CD4-positive, alpha-beta T cell (primary cell): ENCODE results near the gene ARID1B. TPM values are rescaled to one million over a fixed set of nuclear protein-coding genes. Genes with fewer than 3 reads are reported as not detected.

ENCODE experiments used
- ATAC-seq: fragments of 200-7000 bp; cut with Tn5 transposase; one replicate; pipeline ENCODE4 v1.10.0; 2022; ENCODE audit warnings: mild to moderate bottlenecking; ENCODE audit not compliant: poor library complexity
- CTCF ChIA-PET: fragments of 350-600 bp; sonication (Branson Sonifier 250); formaldehyde crosslinking; loops from one replicate; lab custom pipeline; 2021; ENCODE audit warnings: antibody characterized with exemption, inconsistent platforms; lab: Charles Lee
- POLR2A ChIA-PET: fragments of 350-600 bp; sonication (Branson Sonifier 250); formaldehyde crosslinking; loops from one replicate; lab custom pipeline; 2021; ENCODE audit warnings: antibody characterized with exemption, inconsistent platforms; lab: Charles Lee
- DNase-seq, 14 experiments: peaks; one replicate each; pipeline ENCODE4 v3.0.0-alpha.2; 2013 to 2020; ENCODE audit warnings: mixed read lengths in 2 of 14
- H3K27ac ChIP-seq, 2 donors: one replicate each; pipeline versions ENCODE4 v1.5.1 to v1.7.0; 2013; ENCODE audit warnings: low read length in 2 of 2, low read depth in 1 of 2, mild to moderate bottlenecking in 1 of 2
- H3K27me3 ChIP-seq, 2 experiments: 1 replicate in 1 of 2; 2 replicates in 1 of 2; pipeline versions ENCODE4 v1.6.1 to v1.7.0; 2013; ENCODE audit warnings: low read length in 2 of 2, control low read depth in 1 of 2, mild to moderate bottlenecking in 1 of 2, moderate library complexity in 1 of 2; ENCODE audit not compliant: insufficient read depth in 2 of 2, control insufficient read depth in 1 of 2
- H3K36me3 ChIP-seq: one replicate; pipeline ENCODE4 v1.6.1; 2013; ENCODE audit warnings: low read length, control low read depth; ENCODE audit not compliant: insufficient read depth
- H3K4me1 ChIP-seq: one replicate; pipeline ENCODE4 v1.6.1; 2013; ENCODE audit warnings: low read length, control low read depth; ENCODE audit not compliant: insufficient read depth
- H3K4me3 ChIP-seq: one replicate; pipeline ENCODE4 v1.5.1; 2013; ENCODE audit warnings: mild to moderate bottlenecking, low read length, moderate library complexity
- H3K9me3 ChIP-seq, 2 experiments: 1 replicate in 1 of 2; 2 replicates in 1 of 2; pipeline versions ENCODE4 v1.6.1 to v1.7.0; 2013; ENCODE audit warnings: low read length in 2 of 2, mild to moderate bottlenecking in 2 of 2, control low read depth in 1 of 2, moderate library complexity in 1 of 2; ENCODE audit not compliant: control insufficient read depth in 1 of 2, insufficient read depth in 1 of 2
- H3K27ac Mint-ChIP-seq: one replicate; pipeline ENCODE4 v1.8.0; 2020; ENCODE audit warnings: mixed read lengths
- H3K27me3 Mint-ChIP-seq: one replicate; pipeline ENCODE4 v1.8.0; 2021; ENCODE audit warnings: mixed read lengths
- H3K36me3 Mint-ChIP-seq: one replicate; pipeline ENCODE4 v1.8.0; 2021; ENCODE audit warnings: low read depth, mixed read lengths
- H3K4me1 Mint-ChIP-seq: one replicate; pipeline ENCODE4 v1.8.0; 2021; ENCODE audit warnings: low read depth, mixed read lengths
- H3K4me3 Mint-ChIP-seq: one replicate; pipeline ENCODE4 v1.8.0; 2020; ENCODE audit warnings: mild to moderate bottlenecking, mixed read lengths
- H3K9me3 Mint-ChIP-seq: one replicate; pipeline ENCODE4 v1.8.0; 2020; ENCODE audit warnings: mixed read lengths
- CTCF ChIP-seq: fragments of 200-600 bp; IDR thresholded peaks from one replicate; pipeline ENCODE4 v1.8.0; 2022; ENCODE audit warnings: antibody characterized with exemption, mild to moderate bottlenecking
- intact Hi-C, 2 experiments: fragments of 100-400 bp; cut with DNase I in 1 of 2; cut with micrococcal nuclease in 1 of 2; formaldehyde crosslinking; loops; one replicate each; pipeline versions ENCODE4 v1.15.1 to v1.9.0; 2023 to 2025; cut with DNase I, micrococcal nuclease
- total RNA-seq, 174 experiments: library from RNA in 2 of 174; stranded (reverse) in 2 of 174; gene quantifications; one replicate each; pipeline ENCODE4 v1.2.3 and lab custom pipeline; 2021 to 2026

The ARID1B gene
- total RNA-seq, 2 experiments from 2014 or later, result 120 to 125 TPM

- H3K27me3 Mint-ChIP-seq, result no peaks in the 10 kb centered on the region
These were observed 448.4 kb downstream of the ARID1B start for GRCh38 chr6:157225575-157225995.

GRCh38 chr6:157226026-157226625 is 448.9 kb downstream of the ARID1B start:
- H3K27me3 ChIP-seq, result no peaks in the 10 kb centered on the region
- peaks cover 0 to 8% of the 10 kb centered on the region in 2 experiments for H3K9me3 ChIP-seq
- ATAC-seq (no peak), DNase-seq (no peak)
- no peak for TF ChIP-seq CTCF
- Mint-ChIP-seq H3K27ac (no peak overlapping the region), H3K4me3 (no peak overlapping the region), H3K4me1 (peaks cover 69% of the 10 kb centered on the region), H3K36me3 (no peaks in the 10 kb centered on the region), H3K9me3 (no peaks in the 10 kb centered on the region), H3K27me3 (no peaks in the 10 kb centered on the region)
- intact Hi-C loops, result loop anchor here in 1 of 2 experiments (10.0 kb wide), 1 partner anchor 159 kb away; the partner anchor contains the start of gene ZDHHC14
- no peak overlapping the region for H3K4me3 ChIP-seq
- CTCF ChIA-PET, result no interaction called here
- H3K36me3 ChIP-seq, result no peaks in the 10 kb centered on the region
- no peak overlapping the region for H3K27ac ChIP-seq
- H3K4me1 ChIP-seq, result peaks cover 65% of the 10 kb centered on the region
- POLR2A ChIA-PET, result interaction anchor here (1.5 kb wide), 1 partner anchor 9 kb away, joined by 4 read pairs; no protein-coding TSS in a partner anchor

More at GRCh38 chr6:157225575-157225995, 448.4 kb downstream of the ARID1B start:
- no peak overlapping the region for H3K27ac ChIP-seq
- Mint-ChIP-seq H3K4me1 (peaks cover 75% of the 10 kb centered on the region), H3K9me3 (no peaks in the 10 kb centered on the region), H3K4me3 (no peak overlapping the region), H3K27ac (no peak overlapping the region), H3K36me3 (no peaks in the 10 kb centered on the region)
- peaks cover 0 to 4% of the 10 kb centered on the region in 2 experiments for H3K9me3 ChIP-seq
- no peaks in the 10 kb centered on the region for H3K27me3 ChIP-seq
- ChIA-PET POLR2A (interaction anchor here (1.5 kb wide), 1 partner anchor 10 kb away, joined by 4 read pairs; no protein-coding TSS in a partner anchor), CTCF (no interaction called here)
- TF ChIP-seq CTCF, result no peak
- H3K4me3 ChIP-seq, result no peak overlapping the region
- no peaks in the 10 kb centered on the region for H3K36me3 ChIP-seq
- peaks cover 69% of the 10 kb centered on the region for H3K4me1 ChIP-seq
- ATAC-seq, result no peak
- intact Hi-C loops, result loop anchor here in 1 of 2 experiments (10.0 kb wide), 1 partner anchor 159 kb away; the partner anchor contains the start of gene ZDHHC14
- no peak for DNase-seq

GRCh38 chr6:157226761-157227160 is 449.6 kb downstream of the ARID1B start:
- DNase-seq (no peak), ATAC-seq (no peak)
- Mint-ChIP-seq H3K9me3 (no peaks in the 10 kb centered on the region), H3K36me3 (no peaks in the 10 kb centered on the region), H3K4me3 (no peak overlapping the region), H3K4me1 (peaks cover 63% of the 10 kb centered on the region), H3K27ac (no peak overlapping the region), H3K27me3 (peaks cover under 1% of the 10 kb centered on the region)
- ChIA-PET POLR2A (interaction anchor here (1.5 kb wide), 1 partner anchor 8 kb away, joined by 4 read pairs; no protein-coding TSS in a partner anchor), CTCF (no interaction called here)
- no peaks in the 10 kb centered on the region for H3K27me3 ChIP-seq
- no peaks in the 10 kb centered on the region for H3K36me3 ChIP-seq
- H3K4me3 ChIP-seq, result no peak overlapping the region
- intact Hi-C loops, result loop anchor here in 1 of 2 experiments (10.0 kb wide), 1 partner anchor 158 kb away; the partner anchor contains the start of gene ZDHHC14
- H3K4me1 ChIP-seq, result peaks cover 59% of the 10 kb centered on the region
- no peak overlapping the region for H3K27ac ChIP-seq
- no peak for TF ChIP-seq CTCF
- peaks cover 0 to 10% of the 10 kb centered on the region in 2 experiments for H3K9me3 ChIP-seq
